ENCODE data around the gene WDR47. TPM values are rescaled to one million over a fixed set of nuclear protein-coding genes. Genes with fewer than 3 reads are reported as not detected.

The WDR47 gene
- total RNA-seq (ENCODE audit: low replicate concordance) = 8.2 and 17.3 TPM in 2 replicates

- peaks cover 17% of the 10 kb centered on the region for H3K4me1 Mint-ChIP-seq
- H3K4me2 ChIP-seq = peak within 1 kb of the TSS; percentile 97
- H4K20me1 ChIP-seq (ENCODE audit: low read depth) = no peaks in the 10 kb centered on the region
- peaks cover 24% of the 10 kb centered on the region for H3K79me2 ChIP-seq (ENCODE audit: low read depth)
- H3K9me3 Mint-ChIP-seq = no peaks in the 10 kb centered on the region
- H3F3A ChIP-seq (ENCODE audit: low read depth) = peaks cover 26% of the 10 kb centered on the region
- TF ChIP-seq EZH2 (IDR thresholded peaks at IDR 0.05) = peak; percentile 33
- TF ChIP-seq EZH2phosphoT487 (IDR thresholded peaks at IDR 0.05) = no peak
- TF ChIP-seq, protein P1, sequence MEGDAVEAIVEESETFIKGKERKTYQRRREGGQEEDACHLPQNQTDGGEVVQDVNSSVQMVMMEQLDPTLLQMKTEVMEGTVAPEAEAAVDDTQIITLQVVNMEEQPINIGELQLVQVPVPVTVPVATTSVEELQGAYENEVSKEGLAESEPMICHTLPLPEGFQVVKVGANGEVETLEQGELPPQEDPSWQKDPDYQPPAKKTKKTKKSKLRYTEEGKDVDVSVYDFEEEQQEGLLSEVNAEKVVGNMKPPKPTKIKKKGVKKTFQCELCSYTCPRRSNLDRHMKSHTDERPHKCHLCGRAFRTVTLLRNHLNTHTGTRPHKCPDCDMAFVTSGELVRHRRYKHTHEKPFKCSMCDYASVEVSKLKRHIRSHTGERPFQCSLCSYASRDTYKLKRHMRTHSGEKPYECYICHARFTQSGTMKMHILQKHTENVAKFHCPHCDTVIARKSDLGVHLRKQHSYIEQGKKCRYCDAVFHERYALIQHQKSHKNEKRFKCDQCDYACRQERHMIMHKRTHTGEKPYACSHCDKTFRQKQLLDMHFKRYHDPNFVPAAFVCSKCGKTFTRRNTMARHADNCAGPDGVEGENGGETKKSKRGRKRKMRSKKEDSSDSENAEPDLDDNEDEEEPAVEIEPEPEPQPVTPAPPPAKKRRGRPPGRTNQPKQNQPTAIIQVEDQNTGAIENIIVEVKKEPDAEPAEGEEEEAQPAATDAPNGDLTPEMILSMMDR (IDR thresholded peaks at IDR 0.05) = no peak
- H3K4me1 ChIP-seq = peaks cover 8% of the 10 kb centered on the region
- H3K9me3 ChIP-seq (ENCODE audit: low read depth) = no peaks in the 10 kb centered on the region
- peak within 1 kb of the TSS; percentile 85 for H3K4me3 ChIP-seq
- no peaks in the 10 kb centered on the region for H3K36me3 Mint-ChIP-seq
- peak within 1 kb of the TSS; percentile 99 for H2AFZ ChIP-seq (replicated peaks)
- peak within 1 kb of the TSS; percentile 96 for H3K4me3 Mint-ChIP-seq
- H3K27me3 Mint-ChIP-seq (ENCODE audit: insufficient read depth, low read depth) = peaks cover 4% of the 10 kb centered on the region
- peak; percentile 98 for DNase-seq (ENCODE audit: low spot score)
- H3K27ac ChIP-seq = peak within 1 kb of the TSS; percentile 26
- H3K27ac Mint-ChIP-seq = peak within 1 kb of the TSS; percentile 94
- peaks cover 5% of the 10 kb centered on the region for H3K27me3 ChIP-seq
- H3K9ac ChIP-seq = no peak within 1 kb of the TSS
- no peaks in the 10 kb centered on the region for H3K36me3 ChIP-seq
Measured at GRCh38 chr1:109041621-109042468, at the start of gene WDR47. Gene WDR47, minus strand, starts transcription at chr1:109042102. Its CDS starts 18,590 bp downstream, at chr1:109023512.

GRCh38 chr1:109091078-109091838, 49.4 kb upstream of the WDR47 start:
- H3K27ac ChIP-seq = peak overlapping the region; percentile 65
- Mint-ChIP-seq H3K4me3 (peak overlapping the region; percentile 93), H3K36me3 (peaks cover 3% of the 10 kb centered on the region), H3K27me3 (ENCODE audit: insufficient read depth, low read depth) (no peaks in the 10 kb centered on the region), H3K9me3 (peaks cover 3% of the 10 kb centered on the region), H3K27ac (peak overlapping the region; percentile 58), H3K4me1 (peaks cover 32% of the 10 kb centered on the region)
- H4K20me1 ChIP-seq (ENCODE audit: low read depth) = peaks cover 4% of the 10 kb centered on the region
- peak overlapping the region; percentile 80 for H3K4me3 ChIP-seq
- TF ChIP-seq EZH2phosphoT487 (IDR thresholded peaks at IDR 0.05) = no peak
- TF ChIP-seq, protein P1 (IDR thresholded peaks at IDR 0.05) = no peak
- TF ChIP-seq EZH2 (IDR thresholded peaks at IDR 0.05) = no peak
- peak overlapping the region; percentile 90 for H3K4me2 ChIP-seq
- peak overlapping the region; percentile 68 for H3K9ac ChIP-seq
- peak overlapping the region; percentile 94 for H2AFZ ChIP-seq (replicated peaks)
- peaks cover 3% of the 10 kb centered on the region for H3K36me3 ChIP-seq
- H3F3A ChIP-seq (ENCODE audit: low read depth) = peaks cover 39% of the 10 kb centered on the region
- peaks cover 11% of the 10 kb centered on the region for H3K4me1 ChIP-seq
- H3K27me3 ChIP-seq = no peaks in the 10 kb centered on the region
- peak; percentile 55 for DNase-seq (ENCODE audit: low spot score)
- H3K79me2 ChIP-seq (ENCODE audit: low read depth) = peaks cover 25% of the 10 kb centered on the region
- no peaks in the 10 kb centered on the region for H3K9me3 ChIP-seq (ENCODE audit: low read depth)

GRCh38 chr1:109090196-109091077, 48.5 kb upstream of the WDR47 start, which contains the start of gene TMEM167B:
Gene TMEM167B, plus strand, starts transcription at chr1:109090764. Its CDS starts 109 bp downstream, at chr1:109090873.
- no peaks in the 10 kb centered on the region for H3K9me3 ChIP-seq (ENCODE audit: low read depth)
- H3F3A ChIP-seq (ENCODE audit: low read depth) = peaks cover 32% of the 10 kb centered on the region
- peak within 1 kb of the TSS; percentile 80 for H3K4me3 ChIP-seq
- Mint-ChIP-seq H3K36me3 (peaks cover 3% of the 10 kb centered on the region), H3K4me3 (peak within 1 kb of the TSS; percentile 93), H3K9me3 (peaks cover 3% of the 10 kb centered on the region), H3K27me3 (ENCODE audit: insufficient read depth, low read depth) (no peaks in the 10 kb centered on the region), H3K4me1 (peaks cover 32% of the 10 kb centered on the region), H3K27ac (peak within 1 kb of the TSS; percentile 93)
- H2AFZ ChIP-seq (replicated peaks) = peak within 1 kb of the TSS; percentile 94
- H3K79me2 ChIP-seq (ENCODE audit: low read depth) = peaks cover 25% of the 10 kb centered on the region
- H3K9ac ChIP-seq = peak within 1 kb of the TSS; percentile 68
- peaks cover 3% of the 10 kb centered on the region for H3K36me3 ChIP-seq
- H3K4me2 ChIP-seq = peak within 1 kb of the TSS; percentile 90
- H3K4me1 ChIP-seq = peaks cover 11% of the 10 kb centered on the region
- H4K20me1 ChIP-seq (ENCODE audit: low read depth) = peaks cover 4% of the 10 kb centered on the region
- no peaks in the 10 kb centered on the region for H3K27me3 ChIP-seq
- DNase-seq (ENCODE audit: low spot score) = peak; percentile 96
- peak within 1 kb of the TSS; percentile 65 for H3K27ac ChIP-seq
- TF ChIP-seq EZH2 (IDR thresholded peaks at IDR 0.05) (no peak), EZH2phosphoT487 (IDR thresholded peaks at IDR 0.05) (no peak)
- TF ChIP-seq, protein P1 (IDR thresholded peaks at IDR 0.05) = no peak

Data from neural progenitor cell (in vitro differentiated cells).